HK-2 (cell line): ENCODE results near the gene TNS1.

Experiments used
- DNase-seq: peaks from one replicate; pipeline ENCODE4 v3.0.0-alpha.2; 2018; ENCODE audit not compliant: unreplicated experiment

The TNS1 gene

GRCh38 chr2:217849154-217849975, 153.4 kb downstream of the TNS1 start:
- DNase-seq = no peak

DNA sequence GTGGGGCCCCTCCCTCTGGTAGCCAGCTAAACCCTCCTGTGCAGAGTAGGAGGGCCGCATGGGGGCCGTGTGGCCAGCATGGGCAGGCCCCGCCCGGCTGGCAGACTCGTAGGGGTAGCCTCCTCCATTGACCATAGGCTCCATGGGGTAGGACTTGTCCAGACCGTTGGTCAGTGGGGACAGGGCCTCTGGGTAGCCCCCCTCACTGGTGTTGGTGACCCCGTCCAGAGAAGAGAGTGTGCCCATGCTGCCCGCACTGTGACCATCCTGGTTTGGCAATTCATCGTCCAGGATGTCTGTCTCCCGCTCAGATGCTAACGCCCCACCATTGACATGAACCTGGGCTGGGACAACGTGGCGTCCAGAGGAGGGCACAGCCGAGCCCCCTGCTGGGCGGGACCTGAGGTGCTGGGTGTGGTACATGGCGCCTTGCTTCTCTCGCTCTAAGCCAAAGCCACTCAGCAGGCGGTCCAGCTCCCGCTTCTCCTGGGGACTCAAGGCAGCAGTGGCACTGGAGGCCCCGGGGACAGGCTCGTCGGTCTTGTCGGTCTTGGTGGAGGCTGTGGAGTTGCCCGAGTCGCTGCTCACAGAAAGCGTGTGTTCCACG, 154.3 kb downstream of the TNS1 start:
- DNase-seq = no peak

- DNase-seq = no peak
These were observed 155.0 kb downstream of the TNS1 start for GRCh38 chr2:217847552-217848350.

GRCh38 chr2:217847115-217847514, 155.7 kb downstream of the TNS1 start:
- DNase-seq = no peak

GRCh38 chr2:217846321-217846743, 156.5 kb downstream of the TNS1 start:
- DNase-seq = no peak

DNA sequence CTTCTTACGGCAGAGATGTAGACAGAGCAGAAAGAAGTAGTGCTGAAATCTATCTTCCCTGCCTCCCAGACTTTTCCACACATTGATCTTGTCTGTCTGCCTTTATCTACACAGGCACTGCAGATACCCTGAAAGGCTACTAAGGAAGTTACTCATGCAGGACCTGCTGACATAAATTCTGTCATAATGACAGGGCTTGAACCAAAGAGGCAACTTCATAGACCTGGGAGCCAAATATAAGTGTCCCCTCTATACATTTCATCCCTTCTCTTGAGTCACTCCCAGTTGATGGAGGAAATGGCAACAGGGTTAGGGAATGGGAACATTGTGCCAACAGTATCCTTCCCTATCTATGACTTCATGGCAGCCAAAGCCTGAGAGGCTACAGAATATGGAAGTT, 157.5 kb downstream of the TNS1 start:
- no peak for DNase-seq

DNA sequence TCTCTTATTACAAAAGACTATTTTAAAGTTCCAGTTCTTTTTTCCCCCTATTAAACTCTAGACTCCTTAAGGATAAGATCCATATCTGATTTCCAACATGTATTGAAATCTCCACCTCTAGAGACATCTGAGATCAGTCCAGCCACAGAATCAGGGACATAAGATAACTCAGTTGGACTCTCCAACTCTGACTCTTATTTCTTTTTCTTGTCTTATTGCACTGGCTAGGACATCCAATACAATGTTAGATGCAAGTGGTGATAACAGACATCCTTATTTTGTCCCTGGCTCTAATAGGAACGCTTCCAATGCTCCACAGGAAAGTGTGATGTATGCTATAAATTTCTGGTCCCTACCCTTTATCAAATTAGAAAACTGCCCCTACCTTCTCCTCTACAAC, 158.1 kb downstream of the TNS1 start:
- no peak for DNase-seq

DNA sequence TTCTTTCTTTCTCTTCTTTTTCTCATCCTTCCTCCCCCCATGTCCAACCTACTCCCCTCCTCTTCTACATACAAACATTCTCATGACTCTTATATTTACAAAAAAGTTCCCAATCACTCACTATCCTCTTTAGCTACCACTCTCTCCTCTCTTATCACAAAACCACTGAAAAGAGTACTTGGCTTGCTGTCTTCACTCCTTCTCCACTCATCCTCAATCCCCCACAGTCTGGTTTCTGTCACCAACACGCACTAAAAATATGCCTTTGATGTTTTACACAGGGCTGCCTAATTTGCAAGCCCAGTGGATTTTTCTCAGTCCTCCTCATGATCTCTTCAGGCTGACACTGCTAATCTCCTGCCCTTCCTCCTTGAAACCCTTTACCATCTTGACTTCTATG, 159.5 kb downstream of the TNS1 start:
- no peak for DNase-seq

DNA sequence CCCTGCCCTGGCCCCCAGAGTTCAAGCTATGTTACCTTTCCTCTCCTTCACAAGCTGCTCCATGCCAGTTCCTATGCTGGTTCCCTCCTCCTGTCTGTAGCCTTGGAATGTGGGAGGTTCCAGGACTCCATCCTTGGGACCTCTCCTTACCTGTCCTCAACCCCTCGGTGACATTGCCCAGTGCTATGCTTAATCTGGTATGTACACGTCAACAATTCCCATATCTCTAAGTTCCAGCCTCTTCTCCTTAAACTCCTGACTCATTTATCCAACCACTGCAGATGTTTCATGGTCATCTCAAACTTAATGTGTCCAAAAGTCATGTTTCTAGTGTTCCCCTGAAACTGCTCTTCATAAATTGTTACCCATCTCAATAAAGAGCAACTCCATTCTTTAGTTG, 160.8 kb downstream of the TNS1 start:
- DNase-seq = no peak

GRCh38 chr2:217840522-217840921, 162.3 kb downstream of the TNS1 start:
- DNase-seq = no peak

DNA sequence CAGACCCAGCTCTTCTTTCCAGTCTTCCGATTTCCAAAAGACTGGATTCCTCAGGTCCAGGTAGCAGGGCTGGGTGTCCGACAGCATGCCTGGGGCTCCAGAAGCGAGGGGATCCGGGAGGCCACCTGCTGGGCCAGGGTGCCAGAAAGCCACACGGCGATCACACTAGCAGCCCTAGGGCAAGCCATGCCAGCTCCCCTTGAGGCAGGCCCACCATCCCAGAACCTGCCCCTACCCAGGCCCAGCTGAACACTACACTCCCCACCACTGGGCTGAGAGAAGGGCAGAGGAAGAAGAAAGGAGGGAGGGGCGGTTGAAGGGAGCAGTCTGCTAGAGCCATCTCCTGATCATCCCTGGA, 163.1 kb downstream of the TNS1 start:
- no peak for DNase-seq

DNA sequence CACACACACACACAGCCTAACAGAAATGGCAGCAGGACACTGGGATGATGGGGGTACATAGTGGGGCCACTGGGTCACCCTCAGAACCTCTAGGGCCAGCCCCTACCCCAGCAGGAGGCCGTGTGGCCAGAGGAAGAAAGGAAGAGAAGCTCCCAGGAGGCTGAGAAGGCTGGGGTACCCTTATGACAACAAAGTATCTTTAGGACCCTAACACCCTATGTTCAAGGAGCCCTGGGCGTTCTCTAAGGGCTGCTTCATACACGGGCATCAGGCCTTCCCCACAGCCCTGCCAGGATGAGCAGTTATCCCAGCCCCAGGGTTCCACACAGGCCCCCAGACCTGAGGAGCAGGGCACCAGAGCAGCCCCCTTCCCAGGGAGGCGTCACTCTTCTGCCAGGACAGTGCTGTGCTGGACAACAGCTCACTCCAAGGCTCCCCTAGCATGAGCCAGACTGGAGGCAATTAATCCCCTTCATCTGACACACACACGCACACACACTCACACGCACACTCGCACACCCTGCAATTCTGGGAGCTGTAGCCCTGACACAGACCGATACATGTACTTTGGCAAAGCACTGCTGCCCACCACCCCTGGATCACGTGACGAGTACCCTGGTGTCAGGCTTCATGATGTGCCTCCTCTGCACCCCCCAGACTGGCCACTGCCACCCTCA, 163.6 kb downstream of the TNS1 start:
- no peak for DNase-seq

DNA sequence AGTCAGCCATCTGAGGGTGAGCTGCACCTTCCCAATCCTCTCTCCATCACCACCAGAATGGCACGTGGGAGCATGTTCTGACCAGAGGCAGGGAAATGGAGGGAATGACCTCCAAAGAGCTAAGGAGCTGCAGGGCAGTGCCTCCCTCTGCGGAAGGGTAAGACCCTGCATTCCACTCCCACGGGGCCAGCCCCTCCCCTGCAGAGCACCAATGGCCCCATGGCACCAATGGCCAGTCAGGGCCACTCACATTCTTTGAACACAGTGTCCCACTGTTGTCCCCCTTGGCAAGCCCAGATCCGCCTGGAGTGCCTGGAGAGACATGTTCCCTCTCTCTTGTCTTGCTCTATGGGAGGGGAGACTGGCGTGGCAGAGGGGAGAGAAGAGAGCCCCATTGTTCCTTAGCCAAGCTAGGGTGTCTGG, 164.4 kb downstream of the TNS1 start:
- no peak for DNase-seq

DNA sequence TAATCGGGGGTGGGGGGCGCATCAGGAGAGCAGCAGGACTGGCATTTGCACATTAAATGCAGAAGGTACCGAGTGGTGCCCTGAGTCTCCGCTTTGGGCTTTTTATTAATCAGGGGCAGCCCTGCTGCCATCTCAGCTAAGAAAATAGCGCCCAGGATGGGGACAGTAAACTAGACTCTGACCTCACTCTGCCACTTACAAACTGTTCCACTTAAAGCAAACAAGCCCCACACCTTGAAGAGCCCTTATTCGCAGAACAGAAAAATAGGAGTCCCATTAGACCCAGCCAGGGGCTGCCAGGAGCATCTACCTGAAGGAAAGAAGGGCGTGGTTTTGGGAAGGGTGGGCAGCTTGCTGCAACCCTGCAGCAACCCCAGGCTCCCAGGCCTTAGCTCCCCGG, 165.3 kb downstream of the TNS1 start:
- no peak for DNase-seq

DNA sequence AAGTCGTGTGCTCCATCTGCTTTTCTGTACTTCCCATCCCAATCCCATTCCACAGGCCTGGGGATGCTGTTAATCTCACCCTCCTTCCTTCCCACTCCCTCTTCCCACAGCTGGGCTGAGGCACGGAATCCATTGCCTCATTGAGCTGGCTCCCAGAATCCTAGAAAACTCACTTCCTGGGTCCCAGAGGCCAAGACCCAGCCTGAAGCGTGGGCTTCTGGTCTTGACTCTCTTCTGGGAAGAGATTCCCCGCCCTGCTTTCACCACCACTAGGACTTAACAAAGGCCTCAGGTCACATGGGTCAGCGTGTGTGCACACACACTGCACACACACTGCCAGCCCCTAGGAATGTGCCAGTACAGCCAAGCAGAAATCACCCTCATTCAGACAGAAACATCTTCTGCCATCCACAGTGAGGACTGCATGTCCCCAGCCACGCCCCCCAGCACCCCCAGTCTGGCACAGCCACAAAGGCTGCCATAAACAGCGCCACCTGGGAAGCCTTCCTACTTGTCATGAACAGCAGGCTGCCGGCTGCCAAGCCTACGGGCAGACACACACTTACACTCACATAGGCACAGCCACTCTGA, 165.8 kb downstream of the TNS1 start:
- DNase-seq = no peak

DNA sequence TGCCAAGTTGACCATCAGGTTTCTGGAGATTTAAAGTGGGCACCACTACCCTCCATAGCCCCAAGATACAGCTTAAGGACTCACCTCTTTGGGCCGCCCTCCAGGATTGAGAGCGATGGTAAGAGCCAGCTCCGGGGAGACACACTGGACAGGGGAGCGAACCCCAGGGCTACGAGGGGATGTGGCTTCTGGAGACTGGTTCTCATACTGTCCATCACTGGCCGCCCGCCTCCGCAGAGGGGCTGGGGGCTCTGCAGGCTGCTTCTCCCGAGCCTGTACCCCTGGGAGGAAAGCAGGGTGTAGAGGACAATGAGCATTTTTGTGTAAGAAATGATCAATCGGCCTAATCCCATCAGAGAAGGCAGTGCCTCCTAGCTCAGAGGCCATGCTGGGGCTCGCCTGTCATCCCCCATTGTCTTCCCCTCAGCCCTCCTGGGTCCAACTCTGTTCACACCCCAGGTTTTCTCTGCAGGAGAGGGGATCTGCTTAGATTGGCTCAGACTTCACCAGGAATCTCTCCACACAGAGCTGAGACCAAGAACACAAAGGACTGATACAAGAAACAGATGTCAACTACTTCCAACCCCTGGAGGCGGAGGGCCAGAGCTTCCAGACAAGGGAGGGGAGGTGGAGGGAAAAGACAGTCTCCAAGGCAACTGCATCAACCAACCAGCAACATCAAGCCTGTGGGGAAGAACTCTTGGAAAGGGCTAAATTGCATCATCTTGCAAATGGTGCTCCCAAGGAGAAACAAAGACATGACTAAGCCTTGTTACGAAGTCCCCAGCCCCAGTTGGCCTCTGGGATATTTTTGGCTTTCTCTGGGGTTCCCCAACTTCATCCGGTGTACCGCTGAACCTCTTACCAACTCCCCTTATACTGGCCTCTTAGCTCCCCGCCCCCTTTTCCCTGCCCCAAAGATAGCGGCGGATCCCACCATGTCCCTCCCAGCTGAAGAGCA, 166.6 kb downstream of the TNS1 start:
- DNase-seq = no peak

- DNase-seq = no peak
These were observed 167.9 kb downstream of the TNS1 start for GRCh38 chr2:217834744-217835513.

DNA sequence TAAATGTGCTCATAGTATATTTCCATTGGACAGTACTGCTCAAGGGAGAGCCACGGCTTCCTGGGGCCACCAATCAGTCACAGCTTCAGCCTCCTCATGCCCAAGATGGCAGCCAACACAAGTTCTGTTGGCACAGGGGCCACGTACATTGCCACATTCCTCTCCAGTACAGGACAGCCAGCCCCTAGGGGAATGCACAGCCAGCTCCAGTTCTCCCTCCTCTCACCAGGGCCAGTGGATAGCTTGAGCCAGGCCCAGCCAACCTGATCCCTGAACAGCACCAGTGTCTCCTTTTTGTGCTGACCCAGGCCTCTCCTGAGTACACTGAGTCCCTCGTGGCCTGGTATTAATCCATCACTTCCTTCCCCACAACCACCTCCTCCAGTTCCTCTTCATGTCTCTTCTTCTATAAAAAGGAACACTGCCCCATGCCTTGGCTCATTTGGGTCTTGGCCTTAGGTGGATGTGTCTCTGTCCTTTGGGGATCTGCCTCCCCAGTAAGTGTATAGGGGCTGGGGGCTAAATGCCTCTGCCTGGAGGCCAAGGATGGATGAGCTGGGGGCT, 168.7 kb downstream of the TNS1 start:
- no peak for DNase-seq

GRCh38 chr2:217833439-217833838, 169.4 kb downstream of the TNS1 start:
- DNase-seq = no peak

DNA sequence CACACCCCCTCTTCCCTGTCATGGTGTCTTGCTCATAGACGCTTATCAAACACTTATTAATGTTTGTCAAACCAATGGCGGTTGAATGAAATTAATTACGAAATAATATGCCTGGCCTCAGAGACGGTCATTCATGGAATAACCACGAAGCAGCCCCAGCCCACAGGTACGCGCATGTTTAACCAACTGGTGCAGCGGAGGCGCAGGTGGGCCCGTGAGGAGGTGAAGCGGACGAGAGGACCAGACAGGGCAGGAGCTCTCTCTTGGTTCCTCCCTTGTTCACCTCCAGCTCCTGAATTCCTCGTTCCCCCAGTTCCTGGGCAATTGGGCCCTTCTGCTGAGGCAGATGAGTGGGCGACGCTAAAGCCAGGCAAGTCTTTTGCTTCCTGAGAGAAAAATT, 169.8 kb downstream of the TNS1 start:
- no peak for DNase-seq
